ENCODE measurements around the gene NELL1.

NELL1 gene

GRCh38 chr11:21190181-21190580, 520.8 kb downstream of the NELL1 start:
- no peak overlapping the region for H3K9ac ChIP-seq (ENCODE audit: low read length)
- H3K9me3 ChIP-seq (ENCODE audit: control insufficient read depth, low read length) = no peaks in the 10 kb centered on the region

GRCh38 chr11:21195995-21196394, 526.6 kb downstream of the NELL1 start:
- H3K4me1 ChIP-seq (ENCODE audit: control insufficient read depth, insufficient read depth, low read length) = no peaks in the 10 kb centered on the region
- no peaks in the 10 kb centered on the region for H3K9me3 ChIP-seq (ENCODE audit: control insufficient read depth, low read length)
- no peaks in the 10 kb centered on the region for H3K36me3 ChIP-seq (ENCODE audit: control insufficient read depth, insufficient read depth, low read length)
- no peaks in the 10 kb centered on the region for H3K27me3 ChIP-seq (ENCODE audit: control insufficient read depth, insufficient read depth, low read length)
- no peak overlapping the region for H3K9ac ChIP-seq (ENCODE audit: low read length)
- no peak overlapping the region for H3K4me3 ChIP-seq (ENCODE audit: low read length)

More at GRCh38 chr11:21190181-21190580, 520.8 kb downstream of the NELL1 start:
- Histone ChIP-seq H3K4me3 (ENCODE audit: low read length) (no peak overlapping the region), H3K27me3 (ENCODE audit: control insufficient read depth, insufficient read depth, low read length) (no peaks in the 10 kb centered on the region), H3K36me3 (ENCODE audit: control insufficient read depth, insufficient read depth, low read length) (no peaks in the 10 kb centered on the region), H3K4me1 (ENCODE audit: control insufficient read depth, insufficient read depth, low read length) (no peaks in the 10 kb centered on the region)

GRCh38 chr11:21198498-21198897, 529.1 kb downstream of the NELL1 start:
- no peaks in the 10 kb centered on the region for H3K4me1 ChIP-seq (ENCODE audit: control insufficient read depth, insufficient read depth, low read length)

DNA sequence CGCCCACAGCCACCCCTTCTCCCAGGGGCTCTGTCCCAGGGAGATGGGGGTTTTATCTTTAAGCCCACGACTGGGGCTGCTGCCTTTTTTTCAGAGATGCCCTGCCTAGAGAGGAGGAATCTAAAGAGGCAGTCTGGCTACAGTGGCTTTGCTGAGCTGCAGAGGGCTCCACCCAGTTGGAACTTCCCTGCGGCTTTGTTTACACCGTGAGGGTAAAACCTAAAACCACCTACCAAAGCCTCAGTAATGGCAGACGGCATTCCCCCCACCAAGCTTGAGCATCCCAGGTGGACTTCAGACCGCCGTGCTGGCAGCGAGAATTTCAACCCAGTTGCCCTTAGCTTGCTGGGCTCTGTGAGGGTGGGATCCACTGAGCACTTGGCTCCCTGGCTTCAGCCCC, 535.8 kb downstream of the NELL1 start:
- no peaks in the 10 kb centered on the region for H3K27me3 ChIP-seq (ENCODE audit: control insufficient read depth, insufficient read depth, low read length)
- no peaks in the 10 kb centered on the region for H3K4me1 ChIP-seq (ENCODE audit: control insufficient read depth, insufficient read depth, low read length)
- H3K36me3 ChIP-seq (ENCODE audit: control insufficient read depth, insufficient read depth, low read length) = no peaks in the 10 kb centered on the region
- no peak overlapping the region for H3K4me3 ChIP-seq (ENCODE audit: low read length)
- no peak overlapping the region for H3K9ac ChIP-seq (ENCODE audit: low read length)
- no peaks in the 10 kb centered on the region for H3K9me3 ChIP-seq (ENCODE audit: control insufficient read depth, low read length)

More at GRCh38 chr11:21198498-21198897, 529.1 kb downstream of the NELL1 start:
- Histone ChIP-seq H3K36me3 (ENCODE audit: control insufficient read depth, insufficient read depth, low read length) (no peaks in the 10 kb centered on the region), H3K4me3 (ENCODE audit: low read length) (no peak overlapping the region), H3K27me3 (ENCODE audit: control insufficient read depth, insufficient read depth, low read length) (no peaks in the 10 kb centered on the region), H3K9me3 (ENCODE audit: control insufficient read depth, low read length) (no peaks in the 10 kb centered on the region), H3K9ac (ENCODE audit: low read length) (no peak overlapping the region)

GRCh38 chr11:21225860-21226259, 556.5 kb downstream of the NELL1 start:
- Histone ChIP-seq H3K9ac (ENCODE audit: low read length) (no peak overlapping the region), H3K4me1 (ENCODE audit: control insufficient read depth, insufficient read depth, low read length) (no peaks in the 10 kb centered on the region), H3K9me3 (ENCODE audit: control insufficient read depth, low read length) (no peaks in the 10 kb centered on the region), H3K4me3 (ENCODE audit: low read length) (no peak overlapping the region), H3K36me3 (ENCODE audit: control insufficient read depth, insufficient read depth, low read length) (no peaks in the 10 kb centered on the region), H3K27me3 (ENCODE audit: control insufficient read depth, insufficient read depth, low read length) (no peaks in the 10 kb centered on the region)

DNA sequence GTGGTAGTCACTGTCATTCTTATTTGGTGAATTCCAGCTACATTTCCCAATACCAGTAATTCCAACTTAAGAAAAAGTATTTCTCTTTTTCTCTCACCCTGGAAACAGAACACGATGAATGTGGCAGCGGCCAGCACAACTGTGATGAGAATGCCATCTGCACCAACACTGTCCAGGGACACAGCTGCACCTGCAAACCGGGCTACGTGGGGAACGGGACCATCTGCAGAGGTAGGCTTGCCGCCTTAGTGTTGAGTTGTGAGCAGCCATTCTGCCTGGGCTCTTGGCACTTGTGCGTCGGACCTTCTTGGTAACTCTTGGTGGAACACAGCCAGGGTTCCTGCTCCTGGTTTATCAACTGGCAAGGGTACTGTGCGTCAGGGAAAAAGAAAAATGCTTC, 559.8 kb downstream of the NELL1 start:
- Histone ChIP-seq H3K9me3 (ENCODE audit: control insufficient read depth, low read length) (no peaks in the 10 kb centered on the region), H3K9ac (ENCODE audit: low read length) (no peak overlapping the region), H3K4me3 (ENCODE audit: low read length) (no peak overlapping the region), H3K27me3 (ENCODE audit: control insufficient read depth, insufficient read depth, low read length) (no peaks in the 10 kb centered on the region), H3K36me3 (ENCODE audit: control insufficient read depth, insufficient read depth, low read length) (no peaks in the 10 kb centered on the region), H3K4me1 (ENCODE audit: control insufficient read depth, insufficient read depth, low read length) (no peaks in the 10 kb centered on the region)

DNA sequence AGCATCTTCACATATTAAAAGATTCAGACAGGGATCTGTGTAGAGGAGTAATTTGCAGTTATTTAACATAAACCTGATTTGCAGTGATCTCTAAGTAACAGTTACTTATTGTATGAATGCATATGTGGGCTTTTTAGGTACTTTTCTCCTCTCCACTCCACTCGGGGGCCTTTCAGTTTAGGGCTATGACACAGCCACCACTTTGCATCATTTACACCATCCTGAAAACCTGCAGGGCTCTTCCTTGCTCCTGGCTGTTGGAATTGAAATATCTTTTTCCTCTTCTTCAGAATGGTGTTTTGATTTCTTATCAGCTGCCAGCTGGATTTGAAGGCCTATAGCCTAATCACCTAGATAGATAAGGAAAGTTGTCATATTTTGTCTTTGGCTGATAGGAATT, 580.8 kb downstream of the NELL1 start:
- Histone ChIP-seq H3K27me3 (ENCODE audit: control insufficient read depth, insufficient read depth, low read length) (no peaks in the 10 kb centered on the region), H3K4me1 (ENCODE audit: control insufficient read depth, insufficient read depth, low read length) (no peaks in the 10 kb centered on the region), H3K4me3 (ENCODE audit: low read length) (no peak overlapping the region), H3K36me3 (ENCODE audit: control insufficient read depth, insufficient read depth, low read length) (no peaks in the 10 kb centered on the region), H3K9ac (ENCODE audit: low read length) (no peak overlapping the region), H3K9me3 (ENCODE audit: control insufficient read depth, low read length) (no peaks in the 10 kb centered on the region)

- Histone ChIP-seq H3K4me1 (ENCODE audit: control insufficient read depth, insufficient read depth, low read length) (no peaks in the 10 kb centered on the region), H3K27me3 (ENCODE audit: control insufficient read depth, insufficient read depth, low read length) (no peaks in the 10 kb centered on the region)
These were observed 584.7 kb downstream of the NELL1 start for GRCh38 chr11:21254055-21254454.

DNA sequence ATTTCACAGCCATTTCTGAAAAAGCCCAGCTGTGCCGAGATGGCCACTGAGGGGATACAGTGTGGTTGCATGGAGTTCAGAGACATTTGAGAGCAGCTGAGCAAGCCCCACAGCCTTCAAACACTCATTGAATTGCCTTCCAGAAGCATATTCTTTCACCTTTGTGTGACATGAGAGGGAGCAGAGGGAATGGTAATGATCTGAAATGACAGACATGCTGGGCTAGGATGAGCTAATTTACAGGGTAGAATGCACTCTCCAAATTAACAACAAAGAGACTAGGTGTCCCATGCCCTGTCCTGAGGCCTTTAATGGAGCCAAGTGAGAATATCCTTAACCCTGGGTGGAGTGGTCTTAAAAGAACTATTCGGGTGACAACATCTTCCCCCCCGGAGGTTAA, 585.4 kb downstream of the NELL1 start:
- H3K4me3 ChIP-seq (ENCODE audit: low read length) = no peak overlapping the region
- no peaks in the 10 kb centered on the region for H3K9me3 ChIP-seq (ENCODE audit: control insufficient read depth, low read length)
- H3K4me1 ChIP-seq (ENCODE audit: control insufficient read depth, insufficient read depth, low read length) = no peaks in the 10 kb centered on the region
- H3K27me3 ChIP-seq (ENCODE audit: control insufficient read depth, insufficient read depth, low read length) = no peaks in the 10 kb centered on the region
- no peak overlapping the region for H3K9ac ChIP-seq (ENCODE audit: low read length)
- no peaks in the 10 kb centered on the region for H3K36me3 ChIP-seq (ENCODE audit: control insufficient read depth, insufficient read depth, low read length)

More at GRCh38 chr11:21254055-21254454, 584.7 kb downstream of the NELL1 start:
- Histone ChIP-seq H3K36me3 (ENCODE audit: control insufficient read depth, insufficient read depth, low read length) (no peaks in the 10 kb centered on the region), H3K4me3 (ENCODE audit: low read length) (no peak overlapping the region), H3K9ac (ENCODE audit: low read length) (no peak overlapping the region), H3K9me3 (ENCODE audit: control insufficient read depth, low read length) (no peaks in the 10 kb centered on the region)

DNA sequence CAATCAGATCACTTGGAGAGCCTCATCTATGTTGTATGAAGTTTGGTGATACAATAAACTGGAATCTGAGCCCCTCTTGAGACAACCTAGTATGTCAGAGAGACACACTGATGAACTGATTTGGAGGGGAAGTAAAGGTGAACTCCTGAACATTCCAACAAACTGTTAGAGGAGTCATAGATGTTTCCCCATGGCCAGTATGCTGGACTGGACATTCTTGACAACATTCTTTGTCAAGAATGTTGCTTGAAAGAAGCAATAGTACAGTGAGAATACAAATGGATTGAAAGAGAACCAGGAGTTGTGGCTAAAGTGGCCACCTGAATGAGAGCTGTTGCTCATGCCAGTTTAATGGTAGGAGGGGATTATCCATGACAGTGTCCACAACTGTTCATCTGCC, 588.1 kb downstream of the NELL1 start:
- H3K9ac ChIP-seq (ENCODE audit: low read length) = no peak overlapping the region
- H3K4me1 ChIP-seq (ENCODE audit: control insufficient read depth, insufficient read depth, low read length) = no peaks in the 10 kb centered on the region
- no peaks in the 10 kb centered on the region for H3K27me3 ChIP-seq (ENCODE audit: control insufficient read depth, insufficient read depth, low read length)
- H3K9me3 ChIP-seq (ENCODE audit: control insufficient read depth, low read length) = no peaks in the 10 kb centered on the region
- no peak overlapping the region for H3K4me3 ChIP-seq (ENCODE audit: low read length)
- H3K36me3 ChIP-seq (ENCODE audit: control insufficient read depth, insufficient read depth, low read length) = no peaks in the 10 kb centered on the region

- Histone ChIP-seq H3K9ac (ENCODE audit: low read length) (no peak overlapping the region), H3K36me3 (ENCODE audit: control insufficient read depth, insufficient read depth, low read length) (no peaks in the 10 kb centered on the region), H3K27me3 (ENCODE audit: control insufficient read depth, insufficient read depth, low read length) (no peaks in the 10 kb centered on the region), H3K4me3 (ENCODE audit: low read length) (no peak overlapping the region), H3K9me3 (ENCODE audit: control insufficient read depth, low read length) (no peaks in the 10 kb centered on the region), H3K4me1 (ENCODE audit: control insufficient read depth, insufficient read depth, low read length) (no peaks in the 10 kb centered on the region)
These were observed 589.0 kb downstream of the NELL1 start for GRCh38 chr11:21258414-21258813.

DNA sequence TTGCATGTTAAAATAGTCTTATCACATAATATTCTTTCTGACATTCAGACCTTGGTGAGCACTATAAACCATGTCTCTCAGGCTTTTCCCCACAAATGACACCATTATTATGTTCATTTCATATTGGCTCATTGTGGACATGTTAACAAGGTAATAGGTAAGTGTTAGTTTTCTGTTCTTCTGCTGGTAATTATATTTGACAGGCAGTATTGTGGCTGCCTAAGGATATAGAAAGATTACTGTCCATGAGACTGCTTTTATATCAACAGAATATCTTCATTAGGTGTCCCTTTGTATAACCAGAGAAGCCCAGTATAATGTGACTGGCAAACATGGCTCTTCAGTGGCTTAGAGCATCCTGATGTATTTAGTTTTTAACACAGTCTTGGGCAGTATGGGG, 590.7 kb downstream of the NELL1 start:
- H3K9ac ChIP-seq (ENCODE audit: low read length) = no peak overlapping the region
- no peaks in the 10 kb centered on the region for H3K27me3 ChIP-seq (ENCODE audit: control insufficient read depth, insufficient read depth, low read length)
- no peaks in the 10 kb centered on the region for H3K4me1 ChIP-seq (ENCODE audit: control insufficient read depth, insufficient read depth, low read length)
- no peaks in the 10 kb centered on the region for H3K9me3 ChIP-seq (ENCODE audit: control insufficient read depth, low read length)
- H3K36me3 ChIP-seq (ENCODE audit: control insufficient read depth, insufficient read depth, low read length) = no peaks in the 10 kb centered on the region
- H3K4me3 ChIP-seq (ENCODE audit: low read length) = no peak overlapping the region

DNA sequence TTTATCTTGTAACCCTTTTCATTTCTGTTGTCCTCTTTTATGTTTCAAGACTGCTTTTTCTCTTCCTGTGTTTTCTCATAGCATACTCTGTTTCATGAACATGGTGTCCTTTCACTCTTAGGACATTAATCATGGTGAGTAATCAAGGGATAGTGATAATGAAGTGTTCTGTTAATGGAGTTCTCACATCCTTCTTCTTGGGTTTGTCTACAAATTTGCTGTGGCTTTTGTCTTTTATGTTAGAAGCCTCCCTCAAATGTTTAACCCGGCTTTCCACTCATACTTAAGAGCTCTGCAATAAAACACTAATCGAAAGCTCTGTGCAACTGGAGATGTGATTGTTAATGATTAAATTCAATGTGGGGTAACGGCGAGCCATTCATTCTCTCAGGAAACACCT, 593.6 kb downstream of the NELL1 start:
- Histone ChIP-seq H3K36me3 (ENCODE audit: control insufficient read depth, insufficient read depth, low read length) (no peaks in the 10 kb centered on the region), H3K4me1 (ENCODE audit: control insufficient read depth, insufficient read depth, low read length) (no peaks in the 10 kb centered on the region), H3K27me3 (ENCODE audit: control insufficient read depth, insufficient read depth, low read length) (no peaks in the 10 kb centered on the region), H3K9ac (ENCODE audit: low read length) (no peak overlapping the region), H3K9me3 (ENCODE audit: control insufficient read depth, low read length) (no peaks in the 10 kb centered on the region), H3K4me3 (ENCODE audit: low read length) (no peak overlapping the region)
